Progenitor cell of endocrine pancreas (in vitro differentiated cells): ENCODE measurements around the gene ISG20. TPM values are rescaled to one million over a fixed set of nuclear protein-coding genes. Genes with fewer than 3 reads are reported as not detected.

ENCODE experiments used
- DNase-seq: peaks from one replicate; pipeline ENCODE4 v3.0.0; 2021; ENCODE audit warnings: low spot score; ENCODE audit not compliant: unreplicated experiment
- H3K27ac Mint-ChIP-seq: 2 replicates; pipeline ENCODE4 v1.8.0; 2021; ENCODE audit warnings: mild to moderate bottlenecking, moderate library complexity, mixed read lengths
- H3K27me3 Mint-ChIP-seq: 2 replicates; pipeline ENCODE4 v1.8.0; 2021; ENCODE audit warnings: mixed read lengths
- H3K36me3 Mint-ChIP-seq: 2 replicates; pipeline ENCODE4 v1.8.0; 2022; ENCODE audit warnings: mixed read lengths; ENCODE audit not compliant: insufficient read depth
- H3K4me1 Mint-ChIP-seq: 2 replicates; pipeline ENCODE4 v1.8.0; 2021; ENCODE audit warnings: low read depth, mixed read lengths
- H3K4me3 Mint-ChIP-seq: 2 replicates; pipeline ENCODE4 v1.8.0; 2021; ENCODE audit warnings: low read depth, mild to moderate bottlenecking, moderate library complexity, mixed read lengths
- H3K9me3 Mint-ChIP-seq: 2 replicates; pipeline ENCODE4 v1.8.0; 2021; ENCODE audit warnings: low read depth, mixed read lengths
- total RNA-seq: library from RNA; stranded (reverse); gene quantifications from 2 replicates; pipeline ENCODE4 v1.2.1, GENCODE V29; 2021
- TF ChIP-seq, protein P1 (sequence below): fragments of 200-600 bp; sonication (generic); IDR thresholded peaks from one replicate; pipeline ENCODE4 v1.5.0; 2021; ENCODE audit warnings: antibody characterized with exemption, mild to moderate bottlenecking; ENCODE audit not compliant: unreplicated experiment

Gene ISG20
- total RNA-seq, 1 donor from 2014 or later = 4.3 TPM

DNA sequence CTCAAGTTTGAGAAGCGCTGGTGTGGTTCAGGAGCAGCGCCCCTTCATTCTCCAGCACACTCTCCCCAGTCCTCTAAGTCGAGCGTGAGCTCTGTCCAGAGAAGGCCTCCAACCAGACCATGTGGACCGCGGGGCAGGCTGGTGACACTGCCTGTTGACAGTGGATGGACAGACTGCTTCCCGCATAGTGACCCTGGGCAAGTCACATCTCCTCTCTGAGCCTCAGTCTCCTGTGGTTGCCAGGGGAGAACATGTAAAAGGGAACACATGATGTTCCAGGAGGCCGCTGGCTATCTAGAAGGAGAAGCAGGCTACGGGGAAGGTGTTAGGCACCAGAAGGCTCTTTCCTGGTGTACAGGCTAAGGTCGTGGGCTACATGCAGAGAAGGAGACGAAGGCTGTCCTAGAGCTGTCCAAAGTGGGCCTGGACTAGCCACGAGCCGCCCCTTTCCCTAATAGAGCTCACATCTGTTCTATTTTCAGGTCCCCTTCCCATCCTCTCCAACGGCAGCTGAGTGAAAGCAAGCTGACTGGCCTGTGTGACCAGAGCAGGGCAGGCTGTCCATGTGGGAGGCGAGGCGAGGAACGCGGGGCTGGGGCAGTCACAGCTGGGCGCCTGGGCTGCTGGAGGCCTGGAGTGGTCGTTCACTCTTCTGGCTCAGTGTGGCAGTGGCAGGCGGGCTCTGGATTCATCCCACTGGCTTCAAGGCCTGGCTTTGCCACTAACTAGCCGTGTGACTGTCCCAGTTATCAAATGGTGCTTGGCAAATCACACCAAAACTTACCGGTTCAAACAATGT, 11.1 kb downstream of the ISG20 start:
- Mint-ChIP-seq H3K9me3 (no peaks in the 10 kb centered on the region), H3K27ac (no peak overlapping the region), H3K27me3 (peaks cover 2% of the 10 kb centered on the region), H3K4me1 (no peaks in the 10 kb centered on the region), H3K4me3 (no peak overlapping the region), H3K36me3 (no peaks in the 10 kb centered on the region)
- no peak for DNase-seq
- TF ChIP-seq, protein P1, sequence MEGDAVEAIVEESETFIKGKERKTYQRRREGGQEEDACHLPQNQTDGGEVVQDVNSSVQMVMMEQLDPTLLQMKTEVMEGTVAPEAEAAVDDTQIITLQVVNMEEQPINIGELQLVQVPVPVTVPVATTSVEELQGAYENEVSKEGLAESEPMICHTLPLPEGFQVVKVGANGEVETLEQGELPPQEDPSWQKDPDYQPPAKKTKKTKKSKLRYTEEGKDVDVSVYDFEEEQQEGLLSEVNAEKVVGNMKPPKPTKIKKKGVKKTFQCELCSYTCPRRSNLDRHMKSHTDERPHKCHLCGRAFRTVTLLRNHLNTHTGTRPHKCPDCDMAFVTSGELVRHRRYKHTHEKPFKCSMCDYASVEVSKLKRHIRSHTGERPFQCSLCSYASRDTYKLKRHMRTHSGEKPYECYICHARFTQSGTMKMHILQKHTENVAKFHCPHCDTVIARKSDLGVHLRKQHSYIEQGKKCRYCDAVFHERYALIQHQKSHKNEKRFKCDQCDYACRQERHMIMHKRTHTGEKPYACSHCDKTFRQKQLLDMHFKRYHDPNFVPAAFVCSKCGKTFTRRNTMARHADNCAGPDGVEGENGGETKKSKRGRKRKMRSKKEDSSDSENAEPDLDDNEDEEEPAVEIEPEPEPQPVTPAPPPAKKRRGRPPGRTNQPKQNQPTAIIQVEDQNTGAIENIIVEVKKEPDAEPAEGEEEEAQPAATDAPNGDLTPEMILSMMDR = no peak

DNA sequence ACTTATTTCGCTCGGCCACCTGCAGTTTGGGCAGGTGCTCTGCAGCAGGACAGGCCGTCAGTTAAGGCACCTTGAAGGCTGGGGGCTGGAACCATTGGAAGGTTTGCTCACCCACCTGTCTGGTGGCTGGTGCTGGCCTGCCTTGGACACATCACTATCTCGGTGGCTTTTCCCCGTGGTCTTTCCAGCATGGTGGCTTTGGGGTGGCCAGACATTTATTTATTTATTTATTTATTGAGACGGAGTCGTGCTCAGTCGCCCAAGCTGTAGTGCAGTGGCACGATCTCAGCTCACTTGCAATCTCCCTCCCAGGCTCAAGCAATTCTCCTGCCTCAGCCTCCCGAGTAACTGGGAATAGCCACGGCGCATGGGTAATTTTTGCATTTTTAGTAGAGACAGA, 11.7 kb downstream of the ISG20 start:
- no peak overlapping the region for H3K4me3 Mint-ChIP-seq
- no peaks in the 10 kb centered on the region for H3K36me3 Mint-ChIP-seq
- H3K27me3 Mint-ChIP-seq = peaks cover 3% of the 10 kb centered on the region
- H3K27ac Mint-ChIP-seq = no peak overlapping the region
- TF ChIP-seq, protein P1 = no peak
- no peaks in the 10 kb centered on the region for H3K9me3 Mint-ChIP-seq
- DNase-seq = no peak
- no peaks in the 10 kb centered on the region for H3K4me1 Mint-ChIP-seq

DNA sequence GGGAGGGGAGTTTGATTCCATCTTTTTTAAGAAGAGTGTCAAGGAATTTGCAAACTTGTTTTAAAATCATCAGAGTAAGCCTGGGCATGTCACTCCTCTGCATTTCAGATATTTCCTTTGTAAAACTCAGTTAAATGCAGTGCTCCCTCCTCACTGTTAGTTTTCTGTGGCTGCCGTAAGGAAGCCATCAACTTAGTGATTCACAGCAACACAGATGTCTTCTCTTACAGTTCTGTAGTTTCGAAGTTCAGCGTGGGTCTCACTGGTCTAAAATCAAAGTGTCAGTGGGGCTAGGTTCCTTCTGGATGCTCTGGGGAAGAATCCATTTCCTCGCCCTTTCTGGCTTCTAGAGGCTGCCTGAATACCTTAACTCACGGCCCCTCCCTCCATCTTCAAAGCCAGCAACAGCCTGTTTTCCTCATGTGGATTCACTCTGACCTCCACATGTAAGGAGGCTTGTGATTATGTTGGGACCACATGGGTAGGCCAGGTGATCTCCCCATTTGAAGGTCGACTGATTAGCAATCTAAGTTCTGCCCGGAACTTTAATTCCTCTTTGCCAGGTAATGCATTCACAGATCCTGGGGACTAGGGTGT, 12.4 kb downstream of the ISG20 start:
- H3K4me3 Mint-ChIP-seq = no peak overlapping the region
- H3K36me3 Mint-ChIP-seq = no peaks in the 10 kb centered on the region
- H3K27ac Mint-ChIP-seq = no peak overlapping the region
- TF ChIP-seq, protein P1 = no peak
- H3K4me1 Mint-ChIP-seq = no peaks in the 10 kb centered on the region
- H3K9me3 Mint-ChIP-seq = no peaks in the 10 kb centered on the region
- DNase-seq = no peak
- peaks cover 3% of the 10 kb centered on the region for H3K27me3 Mint-ChIP-seq

DNA sequence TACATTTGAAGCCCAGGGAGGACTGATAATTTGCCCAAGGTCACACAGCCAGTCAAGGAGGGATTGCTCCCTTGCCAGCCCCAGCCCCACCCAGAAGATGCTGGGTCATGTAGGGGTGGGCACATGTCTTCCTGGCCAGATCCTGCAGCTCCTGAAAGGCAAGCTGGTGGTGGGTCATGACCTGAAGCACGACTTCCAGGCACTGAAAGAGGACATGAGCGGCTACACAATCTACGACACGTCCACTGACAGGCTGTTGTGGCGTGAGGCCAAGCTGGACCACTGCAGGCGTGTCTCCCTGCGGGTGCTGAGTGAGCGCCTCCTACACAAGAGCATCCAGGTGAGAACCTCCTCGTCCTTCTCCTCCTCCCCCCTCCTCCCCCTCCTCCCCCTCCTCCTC, 13.2 kb downstream of the ISG20 start:
- Mint-ChIP-seq H3K9me3 (no peaks in the 10 kb centered on the region), H3K27ac (no peak overlapping the region), H3K4me3 (no peak overlapping the region), H3K36me3 (no peaks in the 10 kb centered on the region), H3K27me3 (peaks cover 3% of the 10 kb centered on the region), H3K4me1 (no peaks in the 10 kb centered on the region)
- no peak for DNase-seq
- TF ChIP-seq, protein P1 = no peak

DNA sequence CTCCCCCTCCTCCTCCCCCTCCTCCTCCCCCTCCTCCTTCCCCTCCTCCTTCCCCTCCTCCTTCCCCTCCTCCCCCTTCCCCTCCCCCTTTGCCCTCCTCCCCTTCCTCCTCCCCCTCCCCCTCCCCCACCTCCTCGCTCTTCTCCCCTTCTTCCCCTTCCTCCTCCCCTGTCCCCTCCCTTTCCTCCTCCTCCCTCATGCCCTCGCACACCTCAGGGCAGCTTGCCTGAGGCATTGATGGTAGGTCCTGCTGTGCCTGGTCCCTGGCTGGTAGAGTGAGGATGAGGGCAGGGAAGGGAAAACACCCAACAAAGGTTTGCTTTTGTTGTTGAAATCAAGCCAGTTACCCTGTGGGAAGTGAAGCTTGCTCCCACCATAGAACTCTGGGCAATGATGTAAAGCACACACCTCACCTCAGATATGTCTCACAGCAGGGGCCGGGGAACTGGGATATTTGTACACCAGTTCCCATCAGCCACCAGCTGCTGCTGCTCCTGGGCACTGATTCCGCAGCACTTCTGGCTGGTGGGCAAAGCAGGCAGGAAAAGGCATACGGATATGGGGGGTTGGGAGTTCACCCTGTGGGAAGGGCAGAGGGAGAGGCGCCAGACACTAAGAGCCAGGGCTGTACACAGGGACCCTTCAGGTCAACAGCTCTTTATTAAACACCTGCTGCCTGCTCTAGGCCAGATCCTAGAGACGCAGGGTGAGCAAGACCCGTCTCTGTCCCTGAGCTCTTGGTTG, 13.8 kb downstream of the ISG20 start:
- no peaks in the 10 kb centered on the region for H3K4me1 Mint-ChIP-seq
- DNase-seq = no peak
- TF ChIP-seq, protein P1 = no peak
- no peaks in the 10 kb centered on the region for H3K36me3 Mint-ChIP-seq
- no peak overlapping the region for H3K4me3 Mint-ChIP-seq
- H3K9me3 Mint-ChIP-seq = no peaks in the 10 kb centered on the region
- no peak overlapping the region for H3K27ac Mint-ChIP-seq
- peaks cover 7% of the 10 kb centered on the region for H3K27me3 Mint-ChIP-seq
